Left ventricle myocardium inferior (tissue), 1 donor: Measurements from ENCODE around the gene METTL24. TPM values are rescaled to one million over a fixed set of nuclear protein-coding genes. Genes with fewer than 3 reads are reported as not detected.
"Not testable (repeated sequence)": the region's sequence is repeated elsewhere in the genome, so short reads cannot be mapped to it uniquely, and the experiment has no call there.

ENCODE experiments used
- DNase-seq: peaks from one replicate; pipeline ENCODE4 v3.0.0-alpha.2; 2020
- H3K27ac ChIP-seq: fragments of 200-600 bp; replicated peaks from 2 replicates; pipeline ENCODE4 v1.8.0; 2021
- H3K27me3 ChIP-seq: fragments of 200-600 bp; 2 replicates; pipeline ENCODE4 v1.8.0; 2021; ENCODE audit warnings: low read depth
- H3K36me3 ChIP-seq: fragments of 200-600 bp; 2 replicates; pipeline ENCODE4 v1.8.0; 2021
- H3K4me1 ChIP-seq: fragments of 200-600 bp; 2 replicates; pipeline ENCODE4 v1.8.0; 2021
- H3K4me3 ChIP-seq: fragments of 200-600 bp; 2 replicates; pipeline ENCODE4 v1.8.0; 2021; ENCODE audit warnings: mild to moderate bottlenecking, moderate library complexity
- H3K9me3 ChIP-seq: fragments of 200-600 bp; replicated peaks from 2 replicates; pipeline ENCODE4 v1.8.0; 2021
- CTCF ChIP-seq: fragments of 200-600 bp; IDR thresholded peaks from 2 replicates; pipeline ENCODE4 v1.8.0; 2021; ENCODE audit warnings: antibody characterized with exemption, mild to moderate bottlenecking, borderline replicate concordance
- intact Hi-C: fragments of 100-400 bp; cut with micrococcal nuclease; formaldehyde crosslinking; loops from one replicate; pipeline ENCODE4 v1.11.0; 2022
- total RNA-seq: library from RNA; stranded (reverse); fragmentation: NEBNext Ultra II Directional; extraction: Animal tissue kit (Norgen Biotek cat#: 25700); gene quantifications from one replicate; pipeline ENCODE4 v1.2.1, GENCODE V29; 2021
- donor health status: DM: no; HTN: yes; CAD: no; lungs with severe emphysema.

METTL24 gene
- total RNA-seq, 1 donor from 2014 or later = 1.2 TPM

- no peak for DNase-seq
- Histone ChIP-seq H3K27me3 (peaks cover 21% of the 10 kb centered on the region), H3K27ac (no peak overlapping the region), H3K4me3 (no peak overlapping the region), H3K4me1 (peaks cover 24% of the 10 kb centered on the region), H3K9me3 (no peaks in the 10 kb centered on the region), H3K36me3 (no peaks in the 10 kb centered on the region)
- intact Hi-C loops = no loop called here
- TF ChIP-seq CTCF = no peak
These were observed 5.4 kb downstream of the METTL24 start for GRCh38 chr6:110352563-110353262.

GRCh38 chr6:110351986-110352385 lies 6.2 kb downstream of the METTL24 start:
- Histone ChIP-seq H3K4me1 (peaks cover 16% of the 10 kb centered on the region), H3K9me3 (no peaks in the 10 kb centered on the region), H3K27me3 (peaks cover 14% of the 10 kb centered on the region), H3K36me3 (no peaks in the 10 kb centered on the region), H3K4me3 (no peak overlapping the region), H3K27ac (no peak overlapping the region)
- no peak for TF ChIP-seq CTCF
- DNase-seq = no peak
- intact Hi-C loops = no loop called here

GRCh38 chr6:110351546-110351945 lies 6.6 kb downstream of the METTL24 start:
- TF ChIP-seq CTCF = no peak
- no peak overlapping the region for H3K27ac ChIP-seq
- H3K4me3 ChIP-seq = no peak overlapping the region
- peaks cover 10% of the 10 kb centered on the region for H3K27me3 ChIP-seq
- DNase-seq = no peak
- intact Hi-C loops = no loop called here
- H3K9me3 ChIP-seq = no peaks in the 10 kb centered on the region
- peaks cover 16% of the 10 kb centered on the region for H3K4me1 ChIP-seq
- H3K36me3 ChIP-seq = no peaks in the 10 kb centered on the region

- H3K36me3 ChIP-seq, H3K9me3 ChIP-seq, H3K27ac ChIP-seq, intact Hi-C loops, H3K27me3 ChIP-seq, DNase-seq, H3K4me3 ChIP-seq: not testable (repeated sequence)
- peaks cover 16% of the 10 kb centered on the region for H3K4me1 ChIP-seq
These were observed 7.6 kb downstream of the METTL24 start for GRCh38 chr6:110350593-110350992.

GRCh38 chr6:110348961-110349690 lies 9.0 kb downstream of the METTL24 start:
- intact Hi-C loops = no loop called here
- no peak overlapping the region for H3K27ac ChIP-seq
- no peaks in the 10 kb centered on the region for H3K9me3 ChIP-seq
- H3K27me3 ChIP-seq = no peaks in the 10 kb centered on the region
- H3K4me3 ChIP-seq = no peak overlapping the region
- peaks cover 12% of the 10 kb centered on the region for H3K4me1 ChIP-seq
- no peak for TF ChIP-seq CTCF
- DNase-seq = no peak
- no peaks in the 10 kb centered on the region for H3K36me3 ChIP-seq

- H3K4me1 ChIP-seq = no peaks in the 10 kb centered on the region
These were observed 13.1 kb downstream of the METTL24 start for GRCh38 chr6:110345025-110345424.

More at GRCh38 chr6:110345025-110345424, 13.1 kb downstream of the METTL24 start:
- Histone ChIP-seq H3K4me3 (no peak overlapping the region), H3K36me3 (no peaks in the 10 kb centered on the region), H3K9me3 (no peaks in the 10 kb centered on the region), H3K27me3 (no peaks in the 10 kb centered on the region), H3K27ac (no peak overlapping the region)
- no peak for DNase-seq
- no peak for TF ChIP-seq CTCF
- intact Hi-C loops = no loop called here
